ENCODE measurements around the gene TRPC4AP. TPM values are rescaled to one million over a fixed set of nuclear protein-coding genes. Genes with fewer than 3 reads are reported as not detected.
A peak's percentile ranks its signal among the peaks of the same experiment; 100 is the strongest.

TRPC4AP gene
- total RNA-seq, 4 donors from 2014 or later = 53.3 to 76.8 (median 73.5) TPM

- H3K27ac ChIP-seq = peak overlapping the region; percentile 84 to 95 (median 90)
- TF ChIP-seq, protein P1, sequence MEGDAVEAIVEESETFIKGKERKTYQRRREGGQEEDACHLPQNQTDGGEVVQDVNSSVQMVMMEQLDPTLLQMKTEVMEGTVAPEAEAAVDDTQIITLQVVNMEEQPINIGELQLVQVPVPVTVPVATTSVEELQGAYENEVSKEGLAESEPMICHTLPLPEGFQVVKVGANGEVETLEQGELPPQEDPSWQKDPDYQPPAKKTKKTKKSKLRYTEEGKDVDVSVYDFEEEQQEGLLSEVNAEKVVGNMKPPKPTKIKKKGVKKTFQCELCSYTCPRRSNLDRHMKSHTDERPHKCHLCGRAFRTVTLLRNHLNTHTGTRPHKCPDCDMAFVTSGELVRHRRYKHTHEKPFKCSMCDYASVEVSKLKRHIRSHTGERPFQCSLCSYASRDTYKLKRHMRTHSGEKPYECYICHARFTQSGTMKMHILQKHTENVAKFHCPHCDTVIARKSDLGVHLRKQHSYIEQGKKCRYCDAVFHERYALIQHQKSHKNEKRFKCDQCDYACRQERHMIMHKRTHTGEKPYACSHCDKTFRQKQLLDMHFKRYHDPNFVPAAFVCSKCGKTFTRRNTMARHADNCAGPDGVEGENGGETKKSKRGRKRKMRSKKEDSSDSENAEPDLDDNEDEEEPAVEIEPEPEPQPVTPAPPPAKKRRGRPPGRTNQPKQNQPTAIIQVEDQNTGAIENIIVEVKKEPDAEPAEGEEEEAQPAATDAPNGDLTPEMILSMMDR (IDR thresholded peaks at IDR 0.05) = no peak
- no peak for TF ChIP-seq POLR2A (IDR thresholded peaks at IDR 0.05)
- H3K36me3 ChIP-seq = peaks cover 0 to 6% of the 10 kb centered on the region in 2 donors
- H3K27me3 ChIP-seq = no peaks in the 10 kb centered on the region
- no peaks in the 10 kb centered on the region for H3K9me3 ChIP-seq
- peak overlapping the region; percentile 69 to 94 (median 79) for H3K4me3 ChIP-seq (replicated peaks in 1 of 3)
- peaks cover 20 to 34% of the 10 kb centered on the region in 2 donors for H3K4me1 ChIP-seq
- 0 to 2% methylated on average over 18 to 28 of the region's 28 CpGs for WGBS, 2 donors
- intact Hi-C loops (cut with DNase I) = loop anchor here (10.0 kb wide), 1 partner anchor 217 kb away; the partner anchor contains the start of genes ACSS2 and GGT7
- DNase-seq = peak in 1 of 2 donors; percentile 9
Measured at GRCh38 chr20:35091816-35092523, 637 bp downstream of the TRPC4AP start.

GRCh38 chr20:35088231-35089145 lies 4.1 kb downstream of the TRPC4AP start:
- no peak overlapping the region for H3K27ac ChIP-seq
- no peak overlapping the region for H3K4me3 ChIP-seq (replicated peaks in 1 of 3)
- DNase-seq = no peak
- no peaks in the 10 kb centered on the region for H3K27me3 ChIP-seq
- WGBS, 2 donors = 92 to 94% methylated on average over 2 of the region's 2 CpGs
- no peak for TF ChIP-seq POLR2A (IDR thresholded peaks at IDR 0.05)
- TF ChIP-seq, protein P1 (IDR thresholded peaks at IDR 0.05) = no peak
- H3K4me1 ChIP-seq = peaks cover 16 to 34% of the 10 kb centered on the region in 2 donors
- no peaks in the 10 kb centered on the region for H3K9me3 ChIP-seq
- H3K36me3 ChIP-seq = peaks cover 0 to 6% of the 10 kb centered on the region in 2 donors
- intact Hi-C loops (cut with DNase I) = no loop called here

- TF ChIP-seq POLR2A (IDR thresholded peaks at IDR 0.05) = no peak
- TF ChIP-seq, protein P1 (IDR thresholded peaks at IDR 0.05) = no peak
- no peak overlapping the region for H3K4me3 ChIP-seq (replicated peaks in 1 of 3)
- peaks cover 0 to 6% of the 10 kb centered on the region in 2 donors for H3K36me3 ChIP-seq
- intact Hi-C loops (cut with DNase I) = no loop called here
- H3K9me3 ChIP-seq = no peaks in the 10 kb centered on the region
- H3K27ac ChIP-seq = no peak overlapping the region
- H3K27me3 ChIP-seq = no peaks in the 10 kb centered on the region
- DNase-seq = no peak
- H3K4me1 ChIP-seq = peaks cover 16 to 28% of the 10 kb centered on the region in 2 donors
- WGBS, 2 donors = 81 to 84% methylated on average over 5 of the region's 5 CpGs
Measured at GRCh38 chr20:35087791-35088190, 4.8 kb downstream of the TRPC4AP start.

DNA sequence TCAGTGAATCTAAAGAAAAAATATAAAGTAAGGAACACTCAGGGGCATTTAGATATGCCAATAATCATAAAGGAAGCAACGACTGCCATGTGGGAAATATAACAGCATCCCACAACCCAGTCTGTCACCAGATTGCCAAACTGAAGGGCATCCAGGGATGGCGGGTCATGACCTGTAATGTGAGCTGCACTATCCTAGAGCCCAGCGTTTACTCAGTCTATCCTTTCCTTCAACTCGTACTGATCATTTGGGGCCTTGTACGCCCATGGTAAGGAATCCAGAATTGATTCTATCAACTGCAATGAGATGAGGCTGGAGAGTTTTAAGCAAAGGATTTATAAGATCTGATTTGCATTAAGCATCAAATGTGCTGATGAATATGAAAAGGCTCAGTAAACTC lies 5.3 kb downstream of the TRPC4AP start:
- WGBS, 2 donors = 78 to 82% methylated on average over 5 of the region's 5 CpGs
- Histone ChIP-seq H3K36me3 (peaks cover 0 to 6% of the 10 kb centered on the region in 2 donors), H3K9me3 (no peaks in the 10 kb centered on the region), H3K4me1 (peaks cover 16 to 27% of the 10 kb centered on the region in 2 donors), H3K27me3 (no peaks in the 10 kb centered on the region), H3K27ac (no peak overlapping the region), H3K4me3 (replicated peaks in 1 of 3) (no peak overlapping the region)
- no peak for TF ChIP-seq POLR2A (IDR thresholded peaks at IDR 0.05)
- TF ChIP-seq, protein P1 (IDR thresholded peaks at IDR 0.05) = no peak
- intact Hi-C loops (cut with DNase I) = no loop called here
- no peak for DNase-seq

Data from thyroid gland (tissue), 4 donors.